H9 (cell line): ENCODE measurements around the gene ASAP3. TPM values are rescaled to one million over a fixed set of nuclear protein-coding genes. Genes with fewer than 3 reads are reported as not detected.

Experiments used
- DNase-seq: peaks from one replicate; pipeline ENCODE4 v3.0.0-alpha.2; 2017
- H2AFZ ChIP-seq: one replicate; pipeline ENCODE4 v1.6.1; 2013; ENCODE audit warnings: mild to moderate bottlenecking, low read length, control low read depth, moderate library complexity
- H2AK5ac ChIP-seq: 2 replicates; pipeline ENCODE4 v1.6.1; 2013; ENCODE audit warnings: low read length, control low read depth, mixed read lengths; ENCODE audit not compliant: insufficient read length
- H2BK120ac ChIP-seq: one replicate; pipeline ENCODE4 v1.6.1; 2013; ENCODE audit warnings: low read depth, mild to moderate bottlenecking, low read length, control low read depth, inconsistent platforms; ENCODE audit not compliant: poor library complexity, severe bottlenecking
- H2BK12ac ChIP-seq: 2 replicates; pipeline ENCODE4 v1.6.1; 2013; ENCODE audit warnings: low read length, control low read depth, mixed read lengths, low read depth; ENCODE audit not compliant: insufficient read length
- H2BK15ac ChIP-seq: 2 replicates; pipeline ENCODE4 v1.6.1; 2013; ENCODE audit warnings: low read depth, low read length, control low read depth
- H2BK20ac ChIP-seq: one replicate; pipeline ENCODE4 v1.6.1; 2013; ENCODE audit warnings: low read depth, mild to moderate bottlenecking, low read length, control low read depth, inconsistent platforms; ENCODE audit not compliant: poor library complexity, severe bottlenecking
- H2BK5ac ChIP-seq: 2 replicates; pipeline ENCODE4 v1.6.1; 2013; ENCODE audit warnings: low read length, control low read depth, mixed read lengths; ENCODE audit not compliant: insufficient read length
- H3K14ac ChIP-seq: 2 replicates; pipeline ENCODE4 v1.6.1; 2013; ENCODE audit warnings: low read length, control low read depth; ENCODE audit not compliant: insufficient read depth
- H3K18ac ChIP-seq: 2 replicates; pipeline ENCODE4 v1.6.1; 2013; ENCODE audit warnings: low read depth, mild to moderate bottlenecking, mixed read lengths, low read length, control low read depth; ENCODE audit not compliant: insufficient read length
- H3K23ac ChIP-seq: 2 replicates; pipeline ENCODE4 v1.6.1; 2013; ENCODE audit warnings: low read length, control low read depth, mixed read lengths, low read depth; ENCODE audit not compliant: insufficient read length
- H3K23me2 ChIP-seq: 2 replicates; pipeline ENCODE4 v1.6.1; 2013; ENCODE audit warnings: low read depth, mild to moderate bottlenecking, mixed read lengths, low read length, control low read depth; ENCODE audit not compliant: insufficient read length, poor library complexity, severe bottlenecking
- H3K27ac ChIP-seq: 2 replicates; pipeline ENCODE4 v1.5.1; 2013; ENCODE audit warnings: low read length, control low read depth, mixed read lengths, low read depth; ENCODE audit not compliant: insufficient read length
- H3K27me3 ChIP-seq: 2 replicates; pipeline ENCODE4 v1.6.1; 2013; ENCODE audit warnings: low read length, control low read depth, inconsistent platforms; ENCODE audit not compliant: insufficient read depth
- H3K4ac ChIP-seq: 2 replicates; pipeline ENCODE4 v1.6.1; 2013; ENCODE audit warnings: low read depth, mild to moderate bottlenecking, control low read depth, inconsistent platforms, low read length, moderate library complexity
- H3K4me1 ChIP-seq: 2 replicates; pipeline ENCODE4 v1.6.1; 2013; ENCODE audit warnings: low read length, control low read depth, inconsistent platforms; ENCODE audit not compliant: insufficient read depth
- H3K4me2 ChIP-seq: 2 replicates; pipeline ENCODE4 v1.6.1; 2013; ENCODE audit warnings: low read length, control low read depth, mixed read lengths; ENCODE audit not compliant: insufficient read length, insufficient read depth
- H3K56ac ChIP-seq: 2 replicates; pipeline ENCODE4 v1.6.1; 2013; ENCODE audit warnings: low read depth, mild to moderate bottlenecking, mixed read lengths, low read length, control low read depth; ENCODE audit not compliant: insufficient read length
- H3K79me1 ChIP-seq: 2 replicates; pipeline ENCODE4 v1.6.1; 2013; ENCODE audit warnings: low read depth, mild to moderate bottlenecking, moderate library complexity, low read length, control low read depth, inconsistent platforms; ENCODE audit not compliant: insufficient read depth, poor library complexity, severe bottlenecking
- H3K79me2 ChIP-seq: 2 replicates; pipeline ENCODE4 v1.6.1; 2013; ENCODE audit warnings: low read length, control low read depth, inconsistent platforms; ENCODE audit not compliant: insufficient read depth
- H3K9ac ChIP-seq: 2 replicates; pipeline ENCODE4 v1.6.1; 2013; ENCODE audit warnings: low read length, control low read depth, mixed read lengths; ENCODE audit not compliant: insufficient read length; ENCODE audit errors: extremely low read depth
- H3K9me3 ChIP-seq: one replicate; pipeline ENCODE4 v1.6.1; 2013; ENCODE audit warnings: low read depth, low read length, inconsistent platforms; ENCODE audit not compliant: control insufficient read depth
- H3T11ph ChIP-seq: one replicate; pipeline ENCODE4 v1.6.1; 2013; ENCODE audit warnings: mild to moderate bottlenecking, low read length, control low read depth, inconsistent platforms
- H4K20me1 ChIP-seq: one replicate; pipeline ENCODE4 v1.6.1; 2013; ENCODE audit not compliant: control insufficient read depth, insufficient read length, insufficient read depth
- H4K5ac ChIP-seq: 2 replicates; pipeline ENCODE4 v1.6.1; 2013; ENCODE audit warnings: low read depth, mild to moderate bottlenecking, mixed read lengths, low read length, control low read depth; ENCODE audit not compliant: insufficient read length
- H4K8ac ChIP-seq: replicated peaks from 2 replicates; pipeline ENCODE4 v1.6.1; 2013; ENCODE audit warnings: low read length, control low read depth, mixed read lengths, low read depth; ENCODE audit not compliant: insufficient read length
- H4K91ac ChIP-seq: 2 replicates; pipeline ENCODE4 v1.6.1; 2013; ENCODE audit warnings: low read depth, mild to moderate bottlenecking, moderate library complexity, mixed read lengths, low read length, control low read depth; ENCODE audit not compliant: insufficient read length
- H3K27ac Mint-ChIP-seq, 3 experiments: 2 replicates in 2 of 3; 3 replicates in 1 of 3; pipeline ENCODE4 v1.8.0; 2020 to 2021; ENCODE audit warnings: mixed read lengths in 3 of 3, mild to moderate bottlenecking in 1 of 3, moderate library complexity in 1 of 3
- H3K27me3 Mint-ChIP-seq: 2 replicates; pipeline ENCODE4 v1.8.0; 2021; ENCODE audit warnings: low read depth, mild to moderate bottlenecking, moderate library complexity, mixed read lengths
- H3K36me3 Mint-ChIP-seq, 3 experiments: 2 replicates in 2 of 3; 3 replicates in 1 of 3; pipeline ENCODE4 v1.8.0; 2020 to 2021; ENCODE audit warnings: low read depth in 3 of 3, mixed read lengths in 3 of 3; ENCODE audit not compliant: insufficient read depth in 1 of 3
- H3K4me1 Mint-ChIP-seq, 2 experiments: 2 replicates each; pipeline ENCODE4 v1.8.0; 2020; ENCODE audit warnings: mixed read lengths in 2 of 2
- H3K4me3 Mint-ChIP-seq, 2 experiments: 2 replicates in 1 of 2; 3 replicates in 1 of 2; pipeline ENCODE4 v1.8.0; 2020 to 2021; ENCODE audit warnings: mild to moderate bottlenecking in 2 of 2, mixed read lengths in 2 of 2, moderate library complexity in 1 of 2
- H3K9me3 Mint-ChIP-seq, 2 experiments: 2 replicates in 1 of 2; 3 replicates in 1 of 2; pipeline ENCODE4 v1.8.0; 2020; ENCODE audit warnings: mild to moderate bottlenecking in 2 of 2, mixed read lengths in 2 of 2, moderate library complexity in 1 of 2
- WGBS: extraction: QIAGEN DNeasy Blood & Tissue Kit; methylation state at CpG from one replicate; pipeline ENCODE4 v1.1.7; 2013; ENCODE audit warnings: missing lambda C conversion rate, low lambda C conversion rate, mixed read lengths; ENCODE audit not compliant: insufficient read length; ENCODE audit errors: extremely low coverage; 5-methylcytosine and 5-hydroxymethylcytosine counted together
- total RNA-seq: library from RNA; stranded (reverse); gene quantifications from 2 replicates; pipeline ENCODE4 v1.2.1, GENCODE V29; 2021
- TF ChIP-seq, protein P1 (sequence below): fragments of 200-600 bp; sonication (generic); conservative IDR thresholded peaks from 3 replicates; pipeline ENCODE4 v1.8.0; 2021; ENCODE audit warnings: antibody characterized with exemption, mild to moderate bottlenecking

The ASAP3 gene
- total RNA-seq, 1 experiment from 2014 or later = 26.7 TPM

DNA sequence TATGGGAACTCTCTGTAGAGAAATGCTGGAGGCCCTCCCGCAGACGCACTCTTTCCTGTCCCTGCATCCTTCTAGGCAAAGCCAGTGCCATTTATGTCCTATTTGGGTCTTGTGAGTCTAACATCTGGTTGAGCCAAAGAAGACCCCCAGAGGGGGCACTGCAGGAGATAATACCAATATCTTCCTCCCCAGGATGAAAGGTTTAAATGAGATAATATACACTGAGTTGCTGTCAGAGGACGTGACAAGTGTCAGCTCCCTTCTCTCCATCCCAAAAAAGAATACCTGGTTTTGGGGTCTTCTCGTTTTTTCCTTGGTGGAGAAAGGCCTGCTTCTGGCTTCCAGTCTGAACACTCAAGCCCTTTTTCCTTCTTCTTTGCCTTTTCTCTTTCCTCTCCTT lies 67.0 kb downstream of the ASAP3 start:
- Histone ChIP-seq H3K79me2 (no peaks in the 10 kb centered on the region), H3K18ac (no peak overlapping the region)

More for the DNA sequence above, 67.0 kb downstream of the ASAP3 start:
- no peak overlapping the region for H3T11ph ChIP-seq
- H3K4me2 ChIP-seq = no peak overlapping the region
- no peak overlapping the region for H3K23ac ChIP-seq
- Mint-ChIP-seq H3K9me3 (peaks cover 1 to 3% of the 10 kb centered on the region in 2 experiments; a peak in 1 of 5 replicates), H3K4me1 (peaks cover 0 to 3% of the 10 kb centered on the region in 2 experiments; a peak in 1 of 4 replicates), H3K27ac (no peak overlapping the region), H3K36me3 (no peaks in the 10 kb centered on the region; a peak in 1 of 7 replicates), H3K27me3 (peaks cover 77% of the 10 kb centered on the region), H3K4me3 (no peak overlapping the region)
- H4K8ac ChIP-seq = no peak overlapping the region
- no CpG with 5 or more reads among the region's 4 CpGs for WGBS
- no peaks in the 10 kb centered on the region for H3K23me2 ChIP-seq
- H2AFZ ChIP-seq = no peak overlapping the region
- TF ChIP-seq, protein P1, sequence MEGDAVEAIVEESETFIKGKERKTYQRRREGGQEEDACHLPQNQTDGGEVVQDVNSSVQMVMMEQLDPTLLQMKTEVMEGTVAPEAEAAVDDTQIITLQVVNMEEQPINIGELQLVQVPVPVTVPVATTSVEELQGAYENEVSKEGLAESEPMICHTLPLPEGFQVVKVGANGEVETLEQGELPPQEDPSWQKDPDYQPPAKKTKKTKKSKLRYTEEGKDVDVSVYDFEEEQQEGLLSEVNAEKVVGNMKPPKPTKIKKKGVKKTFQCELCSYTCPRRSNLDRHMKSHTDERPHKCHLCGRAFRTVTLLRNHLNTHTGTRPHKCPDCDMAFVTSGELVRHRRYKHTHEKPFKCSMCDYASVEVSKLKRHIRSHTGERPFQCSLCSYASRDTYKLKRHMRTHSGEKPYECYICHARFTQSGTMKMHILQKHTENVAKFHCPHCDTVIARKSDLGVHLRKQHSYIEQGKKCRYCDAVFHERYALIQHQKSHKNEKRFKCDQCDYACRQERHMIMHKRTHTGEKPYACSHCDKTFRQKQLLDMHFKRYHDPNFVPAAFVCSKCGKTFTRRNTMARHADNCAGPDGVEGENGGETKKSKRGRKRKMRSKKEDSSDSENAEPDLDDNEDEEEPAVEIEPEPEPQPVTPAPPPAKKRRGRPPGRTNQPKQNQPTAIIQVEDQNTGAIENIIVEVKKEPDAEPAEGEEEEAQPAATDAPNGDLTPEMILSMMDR = no peak
- H3K9ac ChIP-seq = no peak overlapping the region
- H2BK20ac ChIP-seq = no peak overlapping the region
- no peaks in the 10 kb centered on the region for H3K4me1 ChIP-seq
- H4K91ac ChIP-seq = no peak overlapping the region
- no peak overlapping the region for H2BK120ac ChIP-seq
- H3K79me1 ChIP-seq = no peaks in the 10 kb centered on the region
- no peak overlapping the region for H3K56ac ChIP-seq
- no peak overlapping the region for H3K14ac ChIP-seq
- no peak overlapping the region for H2BK15ac ChIP-seq
- no peaks in the 10 kb centered on the region for H4K20me1 ChIP-seq
- H3K27me3 ChIP-seq = peaks cover 48% of the 10 kb centered on the region
- H3K4ac ChIP-seq = no peak overlapping the region
- DNase-seq = no peak
- no peaks in the 10 kb centered on the region for H3K9me3 ChIP-seq
- H3K27ac ChIP-seq = no peak overlapping the region
- no peak overlapping the region for H2BK12ac ChIP-seq
- H2AK5ac ChIP-seq = no peak overlapping the region
- no peak overlapping the region for H4K5ac ChIP-seq
- H2BK5ac ChIP-seq = no peak overlapping the region
